HUES6 (cell line): Measurements from ENCODE around the gene FADD.

ENCODE experiments used
- H3K27ac ChIP-seq: 2 replicates; pipeline ENCODE4 v1.7.0; 2013; ENCODE audit warnings: low read depth, mild to moderate bottlenecking, low read length, inconsistent platforms
- H3K27me3 ChIP-seq: 2 replicates; pipeline ENCODE4 v1.6.1; 2013; ENCODE audit warnings: low read length; ENCODE audit not compliant: control insufficient read depth, insufficient read depth
- H3K36me3 ChIP-seq: 2 replicates; pipeline ENCODE4 v1.6.1; 2013; ENCODE audit warnings: low read length; ENCODE audit not compliant: control insufficient read depth, insufficient read depth
- H3K4me1 ChIP-seq: 2 replicates; pipeline ENCODE4 v1.6.1; 2013; ENCODE audit warnings: low read length; ENCODE audit not compliant: control insufficient read depth, insufficient read depth
- H3K4me3 ChIP-seq: 2 replicates; pipeline ENCODE4 v1.5.1; 2013; ENCODE audit warnings: low read depth, low read length
- H3K9ac ChIP-seq: one replicate; pipeline ENCODE4 v1.6.1; 2013; ENCODE audit warnings: mild to moderate bottlenecking, low read length
- H3K9me3 ChIP-seq: 2 replicates; pipeline ENCODE4 v1.6.1; 2013; ENCODE audit warnings: low read depth, low read length; ENCODE audit not compliant: control insufficient read depth, insufficient read depth

Gene FADD

GRCh38 chr11:70251659-70252321, 48.7 kb downstream of the FADD start:
- Histone ChIP-seq H3K4me1 (peaks cover 9% of the 10 kb centered on the region), H3K27me3 (no peaks in the 10 kb centered on the region)

GRCh38 chr11:70252844-70253243, 49.7 kb downstream of the FADD start:
- H3K9ac ChIP-seq = no peak overlapping the region
- H3K4me3 ChIP-seq = no peak overlapping the region
- H3K4me1 ChIP-seq = peaks cover 4% of the 10 kb centered on the region; the same call in 1 of the 2 replicates
- no peaks in the 10 kb centered on the region for H3K27me3 ChIP-seq
- no peaks in the 10 kb centered on the region for H3K9me3 ChIP-seq
- H3K36me3 ChIP-seq = no peaks in the 10 kb centered on the region
- H3K27ac ChIP-seq = no peak overlapping the region

More at GRCh38 chr11:70251659-70252321, 48.7 kb downstream of the FADD start:
- H3K36me3 ChIP-seq = no peaks in the 10 kb centered on the region
- no peaks in the 10 kb centered on the region for H3K9me3 ChIP-seq
- no peak overlapping the region for H3K4me3 ChIP-seq
- no peak overlapping the region for H3K9ac ChIP-seq
- no peak overlapping the region for H3K27ac ChIP-seq

DNA sequence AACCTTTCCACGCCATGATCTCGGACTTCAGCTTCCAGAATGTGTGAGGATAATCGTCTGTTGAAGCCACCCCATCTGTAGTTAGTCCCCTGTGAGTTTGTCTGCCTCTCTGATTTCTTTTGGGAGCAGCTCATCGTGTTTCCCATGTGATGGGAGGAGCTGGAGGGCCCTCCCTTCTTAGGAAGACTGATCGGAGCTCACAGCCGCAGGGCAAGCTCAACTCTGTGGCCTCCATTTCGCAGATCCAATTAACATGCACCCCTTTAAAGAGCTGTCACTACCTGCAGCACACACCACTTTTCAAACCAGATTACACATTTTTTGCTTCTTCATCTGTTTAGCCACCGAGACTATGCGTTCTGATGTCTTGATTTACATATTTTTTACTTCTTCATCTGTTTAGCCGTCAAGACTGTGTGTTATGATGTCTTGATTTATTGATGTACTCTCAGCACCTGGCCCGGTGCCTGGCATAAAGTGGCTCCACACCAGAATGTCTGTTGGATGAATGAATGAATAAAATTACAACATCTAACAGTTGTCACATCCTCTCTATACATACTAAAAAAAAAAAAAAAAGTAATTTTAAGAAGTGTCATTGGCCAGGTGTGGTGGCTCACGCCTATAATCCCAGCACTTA, 52.5 kb downstream of the FADD start:
- no peaks in the 10 kb centered on the region for H3K27me3 ChIP-seq
- no peak overlapping the region for H3K27ac ChIP-seq
- no peak overlapping the region for H3K4me3 ChIP-seq
- no peaks in the 10 kb centered on the region for H3K36me3 ChIP-seq
- H3K4me1 ChIP-seq = peaks cover 4% of the 10 kb centered on the region; the same call in 1 of the 2 replicates
- H3K9me3 ChIP-seq = no peaks in the 10 kb centered on the region
- H3K9ac ChIP-seq = no peak overlapping the region
